GM19025 (cell line): ENCODE data around the gene TAF8.

Experiments
- ATAC-seq: cut with Tn5 transposase; IDR thresholded peaks from one replicate; pipeline ENCODE4 v1.9.1; 2021; ENCODE audit warnings: mild to moderate bottlenecking, low read depth, moderate library complexity; ENCODE audit not compliant: unreplicated experiment

The TAF8 gene

DNA sequence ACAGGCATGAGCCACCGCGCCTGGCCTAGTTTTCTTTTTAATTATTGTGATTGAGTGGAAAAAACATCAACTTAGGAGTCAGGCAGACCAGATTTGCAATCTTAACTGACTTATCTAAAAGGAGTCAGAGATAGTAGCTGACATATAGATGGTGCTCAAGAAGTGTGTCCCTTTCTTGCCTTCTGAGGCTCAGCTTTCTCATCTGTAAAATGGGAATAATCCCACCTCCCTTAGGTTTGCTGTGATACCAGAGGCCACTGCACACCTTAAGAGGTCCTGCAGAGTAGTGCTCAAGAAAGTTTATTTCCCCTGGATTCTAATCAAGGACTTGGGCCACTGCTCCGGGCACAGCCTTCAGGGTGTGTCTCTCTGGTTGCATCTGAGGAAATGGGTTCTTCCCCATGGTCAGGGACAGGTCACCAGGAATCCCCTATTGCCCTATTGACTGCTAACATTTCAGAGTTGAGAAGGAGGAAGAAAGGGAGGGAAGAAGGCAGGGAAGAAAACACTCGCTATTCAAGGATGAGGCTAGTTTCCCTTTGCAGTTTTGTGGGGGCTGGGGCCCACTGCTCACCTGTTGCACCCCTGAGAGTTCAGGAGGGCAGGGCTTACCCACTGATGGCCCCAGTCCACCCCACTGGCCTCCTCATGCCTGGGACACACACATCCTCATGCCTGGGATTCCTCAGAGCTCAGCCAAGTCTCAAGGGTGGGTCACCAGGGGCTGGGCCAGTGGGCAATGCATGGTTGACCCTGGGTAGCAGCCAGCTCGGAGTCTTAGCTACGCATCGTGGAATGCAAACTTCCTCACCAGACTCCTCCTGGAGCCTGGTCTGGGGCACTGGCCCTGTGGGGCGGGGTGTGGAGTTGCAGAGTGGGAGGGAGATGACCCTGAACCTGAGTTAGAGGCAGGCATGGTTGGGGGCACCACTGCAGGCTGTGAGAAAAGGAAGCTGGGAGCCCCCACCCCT is 70.9 kb downstream of the TAF8 start:
- no peak for ATAC-seq

DNA sequence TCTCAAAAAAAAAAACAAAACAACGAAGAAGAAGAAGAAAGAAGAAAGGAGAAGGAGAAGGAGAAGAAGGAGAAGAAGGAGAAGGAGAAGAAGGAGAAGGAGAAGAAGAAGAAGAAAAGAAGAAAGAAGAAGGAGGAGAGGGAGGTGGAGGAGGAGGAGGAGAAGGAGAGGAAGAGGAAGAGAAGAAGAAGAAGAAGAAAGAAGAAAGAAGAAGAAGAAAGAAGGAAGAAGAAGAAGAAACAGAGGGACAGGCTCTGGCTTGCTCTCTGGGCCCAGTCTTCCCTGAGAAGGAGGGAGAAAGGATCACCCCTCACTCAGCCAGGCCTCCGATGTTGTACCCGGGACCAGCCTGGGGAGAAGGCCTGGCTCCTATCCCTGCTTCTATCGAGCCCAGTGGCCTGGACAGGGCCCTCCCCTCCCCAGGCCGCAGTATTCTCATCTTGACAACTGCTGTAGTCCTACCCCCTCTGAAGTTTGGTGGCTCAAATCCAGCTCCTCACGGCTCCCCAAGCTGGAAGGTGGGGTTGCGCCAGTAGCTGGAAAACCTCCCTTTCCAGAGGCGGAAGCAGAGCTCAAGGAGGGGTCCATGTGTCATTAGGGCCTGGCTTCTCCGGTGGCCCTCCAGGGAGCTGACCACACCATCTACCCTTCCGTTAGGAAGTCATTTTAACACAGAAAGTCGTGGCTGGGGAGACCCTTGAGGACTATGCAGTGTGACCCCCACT is 73.2 kb downstream of the TAF8 start:
- ATAC-seq: no peak

GRCh38 chr6:42124223-42124836 is 74.0 kb downstream of the TAF8 start:
- no peak for ATAC-seq

- ATAC-seq: no peak
These were observed 74.9 kb downstream of the TAF8 start for GRCh38 chr6:42125231-42125630.

GRCh38 chr6:42125663-42126062 is 75.3 kb downstream of the TAF8 start:
- no peak for ATAC-seq

DNA sequence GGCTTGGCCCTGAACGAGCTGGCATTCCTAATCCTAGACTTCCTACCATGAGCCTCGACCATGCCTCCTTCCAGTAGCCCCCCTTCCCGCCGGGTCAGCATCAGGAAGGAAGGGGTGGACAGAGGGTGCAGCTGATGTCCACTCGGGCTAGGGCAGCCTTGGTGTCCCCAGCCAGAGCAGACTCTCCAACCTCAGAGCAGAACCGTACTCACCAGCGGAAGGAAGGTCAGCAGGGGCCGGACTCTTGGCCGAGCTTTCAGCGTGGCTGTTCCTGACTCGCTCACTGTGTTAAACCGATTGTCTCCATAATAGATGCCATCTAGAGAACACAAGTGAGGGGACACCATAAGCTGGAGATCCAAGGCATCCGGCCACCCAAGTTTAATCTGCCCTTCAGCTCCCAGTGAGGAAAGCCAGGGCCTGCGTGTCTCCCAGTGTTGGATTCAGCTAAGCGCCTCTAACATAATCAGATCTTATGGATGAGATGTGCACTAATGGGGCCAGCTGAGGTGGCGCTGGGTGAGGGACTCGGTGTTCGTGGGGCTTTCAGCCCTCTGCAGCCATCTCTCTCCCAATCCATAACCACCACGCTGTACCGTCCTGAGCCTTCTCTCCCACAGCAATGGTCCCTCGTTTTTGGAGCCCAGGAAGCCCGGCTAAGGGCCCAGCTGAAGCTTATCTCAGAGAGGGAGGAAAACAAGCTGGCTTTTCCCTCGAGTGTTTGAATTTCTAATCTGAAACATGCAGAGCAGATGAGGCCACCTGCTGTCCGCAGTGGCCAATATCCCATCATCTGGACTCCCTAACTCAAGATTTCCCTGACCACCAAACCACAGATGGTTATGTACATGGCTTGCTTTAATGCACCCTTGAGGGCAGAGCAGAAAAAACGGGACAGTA is 78.4 kb downstream of the TAF8 start:
- no peak for ATAC-seq

GRCh38 chr6:42129360-42129676 is 79.0 kb downstream of the TAF8 start:
- ATAC-seq: no peak

DNA sequence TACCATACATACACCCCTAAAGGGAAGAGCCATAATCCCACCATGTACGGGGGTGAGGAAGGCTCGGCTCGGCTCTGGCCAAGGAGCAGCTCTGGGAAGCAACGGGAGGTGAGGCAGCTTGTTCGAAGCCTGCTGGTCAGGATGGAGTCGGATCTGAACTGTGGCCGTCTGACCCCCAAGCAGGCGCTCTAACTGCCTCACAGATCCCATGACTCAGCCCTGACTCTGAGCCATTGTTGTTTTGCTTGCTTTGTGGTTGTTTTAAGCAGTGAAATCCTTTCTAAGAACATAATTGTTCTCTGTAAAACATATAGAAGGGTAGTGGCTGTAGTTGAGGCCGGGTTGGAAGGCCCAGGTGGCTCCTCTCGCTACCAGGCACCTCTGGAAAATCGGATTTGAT is 81.2 kb downstream of the TAF8 start:
- no peak for ATAC-seq

GRCh38 chr6:42133926-42134325 is 83.6 kb downstream of the TAF8 start:
- ATAC-seq: no peak

- ATAC-seq: no peak
These were observed 84.8 kb downstream of the TAF8 start for GRCh38 chr6:42135161-42135560.

GRCh38 chr6:42135722-42136121 is 85.4 kb downstream of the TAF8 start:
- ATAC-seq: no peak

DNA sequence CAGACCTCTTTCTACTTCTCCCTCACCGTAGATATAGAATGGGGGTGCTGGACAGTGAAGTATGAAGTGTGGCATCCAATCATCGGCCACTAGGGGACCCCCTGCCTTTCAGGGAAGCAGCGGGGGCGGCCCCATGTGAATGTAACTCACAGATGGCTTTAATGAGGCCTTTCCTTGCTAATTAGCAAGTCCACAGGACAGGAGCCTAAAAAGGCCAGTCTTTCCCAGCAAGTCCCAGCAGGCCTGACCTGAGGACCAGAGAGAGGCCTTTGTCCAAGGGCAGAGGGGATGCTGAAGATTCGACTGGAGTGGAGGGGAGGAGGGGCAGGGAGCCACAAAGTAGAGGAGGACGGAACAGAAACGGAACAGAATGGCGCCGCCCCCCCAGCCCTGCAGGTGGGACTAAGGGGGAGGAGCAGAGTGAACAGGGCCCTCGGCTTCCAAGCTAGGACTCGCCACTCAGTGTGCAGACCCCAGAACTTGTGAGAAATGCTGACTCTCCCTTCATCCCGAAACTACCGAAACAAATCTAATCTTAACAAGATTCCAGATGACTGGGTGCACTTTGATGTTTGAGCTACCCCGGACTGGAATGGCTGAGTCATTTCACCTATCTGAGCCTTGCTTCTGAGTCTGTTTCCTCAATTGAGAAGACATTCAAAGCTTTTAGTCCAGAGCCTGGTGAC is 86.3 kb downstream of the TAF8 start:
- no peak for ATAC-seq
